Immature natural killer cell (primary cell): ENCODE measurements around the gene FOCAD. TPM values are rescaled to one million over a fixed set of nuclear protein-coding genes. Genes with fewer than 3 reads are reported as not detected.

Source experiments
- DNase-seq, 3 donors: peaks; one replicate each; pipeline ENCODE4 v3.0.0; 2022; ENCODE audit warnings: mixed read lengths in 1 of 3
- H3K27ac Mint-ChIP-seq, 6 donors: one replicate each; pipeline ENCODE4 v1.8.0; 2020; ENCODE audit warnings: mixed read lengths in 6 of 6, mild to moderate bottlenecking in 5 of 6, inconsistent platforms in 4 of 6, moderate library complexity in 3 of 6
- H3K27me3 Mint-ChIP-seq, 3 donors: one replicate each; pipeline ENCODE4 v1.8.0; 2020 to 2021; ENCODE audit warnings: low read depth in 3 of 3, mild to moderate bottlenecking in 3 of 3, mixed read lengths in 3 of 3, moderate library complexity in 3 of 3, inconsistent platforms in 1 of 3
- H3K36me3 Mint-ChIP-seq, 3 donors: one replicate each; pipeline ENCODE4 v1.8.0; 2020; ENCODE audit warnings: mixed read lengths in 3 of 3, inconsistent platforms in 2 of 3, mild to moderate bottlenecking in 2 of 3
- H3K4me1 Mint-ChIP-seq, 2 donors: one replicate each; pipeline ENCODE4 v1.8.0; 2020; ENCODE audit warnings: inconsistent platforms in 2 of 2, mild to moderate bottlenecking in 2 of 2, mixed read lengths in 2 of 2, moderate library complexity in 1 of 2
- H3K4me3 Mint-ChIP-seq, 5 donors: one replicate each; pipeline ENCODE4 v1.8.0; 2020; ENCODE audit warnings: mild to moderate bottlenecking in 5 of 5, mixed read lengths in 5 of 5, inconsistent platforms in 3 of 5, moderate library complexity in 3 of 5
- H3K9me3 Mint-ChIP-seq, 6 donors: one replicate each; pipeline ENCODE4 v1.8.0; 2020; ENCODE audit warnings: mild to moderate bottlenecking in 6 of 6, mixed read lengths in 6 of 6, inconsistent platforms in 4 of 6, moderate library complexity in 3 of 6
- polyA plus RNA-seq, 3 donors: library from polyadenylated mRNA; unstranded; fragments of 300-500 nt; fragmentation: Illumina TruSeq; gene quantifications; one replicate each; pipeline ENCODE4 v1.2.3, GENCODE V29; 2021

Gene FOCAD
- polyA plus RNA-seq, 3 donors from 2014 or later = 9.1 to 18.5 (median 13.9) TPM

- no peak for DNase-seq
- no peak overlapping the region for H3K4me3 Mint-ChIP-seq
- peaks cover 7 to 18% (median 15%) of the 10 kb centered on the region in 3 donors for H3K36me3 Mint-ChIP-seq
- H3K27me3 Mint-ChIP-seq = peaks cover 0 to 1% (median under 1%) of the 10 kb centered on the region in 3 donors
- H3K4me1 Mint-ChIP-seq = peaks cover 3 to 8% of the 10 kb centered on the region in 2 donors
- H3K27ac Mint-ChIP-seq = no peak overlapping the region
- H3K9me3 Mint-ChIP-seq = no peaks in the 10 kb centered on the region
Observed at GRCh38 chr9:20870115-20870514, 186.1 kb downstream of the FOCAD start.

GRCh38 chr9:20872340-20872977 is 188.4 kb downstream of the FOCAD start:
- H3K4me3 Mint-ChIP-seq = no peak overlapping the region
- H3K9me3 Mint-ChIP-seq = no peaks in the 10 kb centered on the region
- peaks cover 4 to 23% (median 15%) of the 10 kb centered on the region in 3 donors for H3K36me3 Mint-ChIP-seq
- H3K4me1 Mint-ChIP-seq = peaks cover 3 to 8% of the 10 kb centered on the region in 2 donors
- peak overlapping the region in 1 of 6 donors; percentile 7 for H3K27ac Mint-ChIP-seq
- peaks cover 0 to 1% (median 1%) of the 10 kb centered on the region in 3 donors for H3K27me3 Mint-ChIP-seq
- DNase-seq = no peak

- H3K27me3 Mint-ChIP-seq = peaks cover 0 to 1% (median 1%) of the 10 kb centered on the region in 3 donors
- DNase-seq = no peak
- no peak overlapping the region for H3K4me3 Mint-ChIP-seq
- H3K27ac Mint-ChIP-seq = no peak overlapping the region
- peaks cover 4 to 28% (median 19%) of the 10 kb centered on the region in 3 donors for H3K36me3 Mint-ChIP-seq
- peaks cover 3 to 8% of the 10 kb centered on the region in 2 donors for H3K4me1 Mint-ChIP-seq
- H3K9me3 Mint-ChIP-seq = no peaks in the 10 kb centered on the region
Observed at GRCh38 chr9:20873240-20873865, 189.3 kb downstream of the FOCAD start.

GRCh38 chr9:20880271-20880670 is 196.2 kb downstream of the FOCAD start:
- H3K27ac Mint-ChIP-seq = no peak overlapping the region

GRCh38 chr9:20880675-20881074 is 196.6 kb downstream of the FOCAD start:
- DNase-seq = no peak

More at GRCh38 chr9:20880271-20880670, 196.2 kb downstream of the FOCAD start:
- no peaks in the 10 kb centered on the region for H3K4me1 Mint-ChIP-seq
- peaks cover 0 to 2% (median 0%) of the 10 kb centered on the region in 3 donors for H3K27me3 Mint-ChIP-seq
- H3K36me3 Mint-ChIP-seq = peaks cover 0 to 19% (median 14%) of the 10 kb centered on the region in 3 donors
- DNase-seq = no peak
- H3K9me3 Mint-ChIP-seq = no peaks in the 10 kb centered on the region
- H3K4me3 Mint-ChIP-seq = no peak overlapping the region

GRCh38 chr9:20884985-20885593 is 201.0 kb downstream of the FOCAD start:
- Mint-ChIP-seq H3K9me3 (no peaks in the 10 kb centered on the region), H3K27me3 (peaks cover 0 to 2% (median 0%) of the 10 kb centered on the region in 3 donors), H3K27ac (no peak overlapping the region), H3K4me1 (no peaks in the 10 kb centered on the region), H3K4me3 (no peak overlapping the region), H3K36me3 (peaks cover 0 to 14% (median 7%) of the 10 kb centered on the region in 3 donors)
- DNase-seq = peak; percentile 18 to 46 (median 40)

More at GRCh38 chr9:20880675-20881074, 196.6 kb downstream of the FOCAD start:
- Mint-ChIP-seq H3K4me1 (no peaks in the 10 kb centered on the region), H3K36me3 (peaks cover 0 to 18% (median 14%) of the 10 kb centered on the region in 3 donors), H3K9me3 (no peaks in the 10 kb centered on the region), H3K27me3 (peaks cover 0 to 2% (median 0%) of the 10 kb centered on the region in 3 donors), H3K4me3 (no peak overlapping the region), H3K27ac (no peak overlapping the region)

GRCh38 chr9:20898885-20899554 is 215.0 kb downstream of the FOCAD start:
- Mint-ChIP-seq H3K4me1 (no peaks in the 10 kb centered on the region), H3K36me3 (no peaks in the 10 kb centered on the region), H3K9me3 (no peaks in the 10 kb centered on the region), H3K27me3 (peaks cover 0 to 1% (median 0%) of the 10 kb centered on the region in 3 donors), H3K4me3 (no peak overlapping the region), H3K27ac (no peak overlapping the region)
- no peak for DNase-seq

- Mint-ChIP-seq H3K36me3 (peaks cover 0 to 5% (median 5%) of the 10 kb centered on the region in 3 donors), H3K27ac (no peak overlapping the region), H3K4me3 (no peak overlapping the region), H3K4me1 (no peaks in the 10 kb centered on the region), H3K27me3 (no peaks in the 10 kb centered on the region), H3K9me3 (no peaks in the 10 kb centered on the region)
- DNase-seq = no peak
Observed at GRCh38 chr9:20903212-20903611, 219.2 kb downstream of the FOCAD start.

- H3K4me1 Mint-ChIP-seq = no peaks in the 10 kb centered on the region
- DNase-seq = no peak
- no peaks in the 10 kb centered on the region for H3K9me3 Mint-ChIP-seq
- H3K27ac Mint-ChIP-seq = no peak overlapping the region
- H3K36me3 Mint-ChIP-seq = peaks cover 0 to 5% (median 5%) of the 10 kb centered on the region in 3 donors
- H3K27me3 Mint-ChIP-seq = no peaks in the 10 kb centered on the region
- no peak overlapping the region for H3K4me3 Mint-ChIP-seq
Observed at GRCh38 chr9:20904995-20905394, 220.9 kb downstream of the FOCAD start.

- Mint-ChIP-seq H3K4me3 (no peak overlapping the region), H3K27me3 (no peaks in the 10 kb centered on the region), H3K27ac (no peak overlapping the region), H3K4me1 (no peaks in the 10 kb centered on the region), H3K9me3 (no peaks in the 10 kb centered on the region), H3K36me3 (peaks cover 0 to 15% (median 5%) of the 10 kb centered on the region in 3 donors)
- DNase-seq = no peak
Observed at GRCh38 chr9:20906326-20906725, 222.3 kb downstream of the FOCAD start.

GRCh38 chr9:20908461-20908860 is 224.4 kb downstream of the FOCAD start:
- Mint-ChIP-seq H3K4me1 (no peaks in the 10 kb centered on the region), H3K36me3 (peaks cover 4 to 20% (median 13%) of the 10 kb centered on the region in 3 donors), H3K4me3 (no peak overlapping the region), H3K27me3 (no peaks in the 10 kb centered on the region), H3K9me3 (no peaks in the 10 kb centered on the region), H3K27ac (no peak overlapping the region)
- no peak for DNase-seq

GRCh38 chr9:20914556-20914955 is 230.5 kb downstream of the FOCAD start:
- Mint-ChIP-seq H3K9me3 (no peaks in the 10 kb centered on the region), H3K36me3 (peaks cover 24 to 57% (median 49%) of the 10 kb centered on the region in 3 donors), H3K4me1 (no peaks in the 10 kb centered on the region), H3K27ac (no peak overlapping the region), H3K4me3 (no peak overlapping the region), H3K27me3 (peaks cover 0 to 4% (median 3%) of the 10 kb centered on the region in 3 donors)
- DNase-seq = no peak

GRCh38 chr9:20921362-20921761 is 237.3 kb downstream of the FOCAD start:
- DNase-seq = no peak
- Mint-ChIP-seq H3K36me3 (peaks cover 13 to 36% (median 29%) of the 10 kb centered on the region in 3 donors), H3K27ac (no peak overlapping the region), H3K9me3 (no peaks in the 10 kb centered on the region), H3K4me1 (peaks cover 0 to 4% of the 10 kb centered on the region in 2 donors), H3K4me3 (no peak overlapping the region), H3K27me3 (peaks cover 0 to 2% (median 1%) of the 10 kb centered on the region in 3 donors)
